Fibroblast of lung (primary cell): ENCODE data around the gene MMP23B.

Experiments
- CTCF ChIP-seq, 2 donors: IDR thresholded peaks in 1 of 2; conservative IDR thresholded peaks in 1 of 2; 1 replicate in 1 of 2; 2 replicates in 1 of 2; pipeline ENCODE4 v1.5.1; 2011 to 2012; ENCODE audit warnings: low read length in 2 of 2, control low read depth in 1 of 2, inconsistent platforms in 1 of 2, low read depth in 1 of 2, mild to moderate bottlenecking in 1 of 2
- EZH2 ChIP-seq: IDR thresholded peaks from 2 replicates; pipeline ENCODE4 v1.5.1; 2012; ENCODE audit warnings: low read length, control low read depth, mild to moderate bottlenecking; ENCODE audit errors: missing control alignments

- no peak for TF ChIP-seq CTCF (conservative IDR thresholded peaks at IDR 0.05 in 1 of 2, IDR thresholded peaks at IDR 0.05 in 1 of 2; ENCODE audit: low read depth in 1 of 2, low read length in 2 of 2)
- TF ChIP-seq EZH2: no peak
Observed at GRCh38 chr1:1631782-1632420, at the start of gene MMP23B.
